ENCODE results near the gene COX18. TPM values are rescaled to one million over a fixed set of nuclear protein-coding genes. Genes with fewer than 3 reads are reported as not detected.

COX18 gene
- polyA plus RNA-seq (2011; rRNA removed) (16.4 and 16.7 TPM in 2 replicates), polyA minus RNA-seq (2011; rRNA and poly(A)+ RNA removed) (13.9 and 15.9 TPM in 2 replicates)

DNA sequence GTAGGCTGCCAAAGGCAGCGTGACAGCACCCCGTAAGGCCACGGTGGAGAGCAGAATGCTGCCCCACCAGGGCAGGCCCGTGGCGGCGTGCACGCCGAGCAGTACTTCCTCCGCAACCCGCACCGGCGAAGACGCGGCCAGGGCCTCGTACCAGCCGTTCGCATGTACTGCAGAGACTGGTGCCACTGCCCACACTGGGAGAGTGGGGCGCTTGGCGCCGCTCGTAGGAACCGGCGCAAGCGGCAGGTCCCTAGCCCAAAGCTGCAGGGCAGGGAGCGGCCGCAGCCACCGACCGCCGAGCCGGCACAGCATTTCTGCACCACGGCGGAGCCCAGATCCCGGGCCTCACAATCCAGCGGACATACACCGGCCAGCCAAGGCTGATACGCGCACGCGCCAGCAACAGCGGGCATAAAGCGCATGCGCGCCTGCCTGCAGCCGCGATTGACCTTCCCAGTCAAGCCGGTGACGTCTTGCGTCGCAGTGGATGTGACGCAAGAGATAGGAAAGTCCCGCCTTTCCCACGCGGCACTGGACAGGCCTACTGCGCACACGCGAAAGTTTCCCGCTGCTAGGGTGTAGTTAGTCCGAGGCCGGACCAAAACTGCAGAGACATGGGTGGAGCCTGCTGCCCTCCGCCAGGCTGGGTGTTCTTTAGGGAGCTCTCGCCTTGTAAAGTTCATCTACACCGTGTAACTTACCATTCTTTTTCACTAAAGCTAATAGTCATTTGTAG lies at the start of gene COX18:
TSS of gene COX18 (minus strand) at position 379 of the 736 bp plus-strand sequence. CDS start at position 312, 67 bp downstream.
- Histone ChIP-seq H3K27ac (ENCODE audit: low read depth, low read length) (peak within 1 kb of the TSS; percentile 90), H3K9me3 (ENCODE audit: control insufficient read depth, insufficient read depth, low read length) (no peaks in the 10 kb centered on the region; the same call in 1 of the 2 replicates), H3K27me3 (ENCODE audit: control insufficient read depth, insufficient read depth, low read length) (no peaks in the 10 kb centered on the region), H3K4me3 (ENCODE audit: low read depth, low read length) (peak within 1 kb of the TSS; percentile 77)
- DNase-seq (ENCODE audit: low read depth, low spot score): peak; percentile 98
- TF ChIP-seq, protein P1, sequence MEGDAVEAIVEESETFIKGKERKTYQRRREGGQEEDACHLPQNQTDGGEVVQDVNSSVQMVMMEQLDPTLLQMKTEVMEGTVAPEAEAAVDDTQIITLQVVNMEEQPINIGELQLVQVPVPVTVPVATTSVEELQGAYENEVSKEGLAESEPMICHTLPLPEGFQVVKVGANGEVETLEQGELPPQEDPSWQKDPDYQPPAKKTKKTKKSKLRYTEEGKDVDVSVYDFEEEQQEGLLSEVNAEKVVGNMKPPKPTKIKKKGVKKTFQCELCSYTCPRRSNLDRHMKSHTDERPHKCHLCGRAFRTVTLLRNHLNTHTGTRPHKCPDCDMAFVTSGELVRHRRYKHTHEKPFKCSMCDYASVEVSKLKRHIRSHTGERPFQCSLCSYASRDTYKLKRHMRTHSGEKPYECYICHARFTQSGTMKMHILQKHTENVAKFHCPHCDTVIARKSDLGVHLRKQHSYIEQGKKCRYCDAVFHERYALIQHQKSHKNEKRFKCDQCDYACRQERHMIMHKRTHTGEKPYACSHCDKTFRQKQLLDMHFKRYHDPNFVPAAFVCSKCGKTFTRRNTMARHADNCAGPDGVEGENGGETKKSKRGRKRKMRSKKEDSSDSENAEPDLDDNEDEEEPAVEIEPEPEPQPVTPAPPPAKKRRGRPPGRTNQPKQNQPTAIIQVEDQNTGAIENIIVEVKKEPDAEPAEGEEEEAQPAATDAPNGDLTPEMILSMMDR (IDR thresholded peaks at IDR 0.05; ENCODE audit: low read depth, low read length): no peak
- ChIA-PET CTCF (no interaction called here), POLR2A (interaction anchor here (0.8 kb wide), 1 partner anchor 189 kb away, joined by 3 read pairs; the partner anchor contains the start of gene ANKRD17)

- TF ChIP-seq, protein P1 (IDR thresholded peaks at IDR 0.05; ENCODE audit: low read depth, low read length): no peak
- ChIA-PET CTCF (interaction anchor here (0.6 kb wide), 1 partner anchor 148 kb away, joined by 5 read pairs; no protein-coding TSS in a partner anchor), POLR2A (no interaction called here)
- H3K27ac ChIP-seq (ENCODE audit: low read depth, low read length): no peak overlapping the region
- no peak overlapping the region for H3K4me3 ChIP-seq (ENCODE audit: low read depth, low read length)
- no peaks in the 10 kb centered on the region for H3K27me3 ChIP-seq (ENCODE audit: control insufficient read depth, insufficient read depth, low read length)
- H3K9me3 ChIP-seq (ENCODE audit: control insufficient read depth, insufficient read depth, low read length): no peaks in the 10 kb centered on the region
- DNase-seq (ENCODE audit: low read depth, low spot score): no peak
Observed at GRCh38 chr4:73109493-73109892, 40.0 kb upstream of the COX18 start.

GRCh38 chr4:73104695-73105094 lies 35.2 kb upstream of the COX18 start:
- Histone ChIP-seq H3K4me3 (ENCODE audit: low read depth, low read length) (no peak overlapping the region), H3K27ac (ENCODE audit: low read depth, low read length) (no peak overlapping the region), H3K27me3 (ENCODE audit: control insufficient read depth, insufficient read depth, low read length) (no peaks in the 10 kb centered on the region), H3K9me3 (ENCODE audit: control insufficient read depth, insufficient read depth, low read length) (no peaks in the 10 kb centered on the region)
- TF ChIP-seq, protein P1 (IDR thresholded peaks at IDR 0.05; ENCODE audit: low read depth, low read length): no peak
- ChIA-PET POLR2A (no interaction called here), CTCF (interaction anchor here (1.4 kb wide), 1 partner anchor 152 kb away, joined by 4 read pairs; no protein-coding TSS in a partner anchor)
- no peak for DNase-seq (ENCODE audit: low read depth, low spot score)

DNA sequence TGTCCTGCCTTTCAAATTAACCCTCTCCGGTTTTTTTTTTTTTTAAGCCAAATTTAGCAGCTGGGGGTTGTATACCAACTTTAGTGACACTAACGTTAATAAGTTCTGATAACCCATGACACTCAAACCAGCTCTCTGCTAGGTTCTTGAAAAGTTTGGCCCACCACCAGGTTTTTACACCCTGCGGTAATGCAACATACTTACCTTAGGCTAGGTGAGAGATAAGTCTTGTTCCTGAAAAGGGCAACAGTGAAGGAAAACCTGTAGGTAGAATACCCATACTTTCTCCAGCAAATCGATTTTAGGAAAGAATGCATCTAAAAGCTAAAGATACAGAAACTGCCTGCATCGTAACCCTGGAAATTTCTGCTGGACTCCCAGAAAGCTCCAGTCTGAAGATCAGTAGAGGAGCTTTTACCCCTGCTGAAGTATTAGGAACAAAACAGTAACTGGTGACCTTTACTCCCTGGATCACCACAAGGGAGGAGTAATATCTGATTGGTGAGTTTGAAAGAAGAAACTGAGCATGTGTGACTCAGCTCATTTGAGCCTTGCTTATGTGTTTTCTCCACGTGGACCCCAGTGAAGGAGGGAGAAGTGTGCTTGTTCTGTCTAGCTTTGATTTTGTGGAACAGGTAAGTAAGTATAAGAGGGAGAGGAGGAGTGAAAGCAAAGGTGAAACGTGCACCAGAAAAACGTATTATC lies 34.4 kb upstream of the COX18 start:
- no peak overlapping the region for H3K27ac ChIP-seq (ENCODE audit: low read depth, low read length)
- TF ChIP-seq, protein P1 (IDR thresholded peaks at IDR 0.05; ENCODE audit: low read depth, low read length): no peak
- DNase-seq (ENCODE audit: low read depth, low spot score): no peak
- no peaks in the 10 kb centered on the region for H3K9me3 ChIP-seq (ENCODE audit: control insufficient read depth, insufficient read depth, low read length)
- CTCF ChIA-PET: interaction anchor here (0.7 to 1.4 kb wide), 2 partner anchors 151 to 153 kb away, joined by 4 to 5 read pairs; no protein-coding TSS in a partner anchor
- POLR2A ChIA-PET: no interaction called here
- H3K4me3 ChIP-seq (ENCODE audit: low read depth, low read length): no peak overlapping the region
- H3K27me3 ChIP-seq (ENCODE audit: control insufficient read depth, insufficient read depth, low read length): no peaks in the 10 kb centered on the region

Measured in AG04450 (cell line).